HEK293 (cell line): ENCODE results near the gene FUOM.

Experiments
- GLIS1 ChIP-seq: fragments of 450-650 bp; formaldehyde crosslinking; IDR thresholded peaks from 2 replicates; pipeline ENCODE4 v1.5.1; 2016; ENCODE audit warnings: missing biosample characterization, missing genetic modification characterization
- KLF10 ChIP-seq: fragments of 450-650 bp; IDR thresholded peaks from 2 replicates; pipeline ENCODE4 v1.5.1; 2018; ENCODE audit warnings: missing biosample characterization, mild to moderate bottlenecking, missing genetic modification characterization
- KLF9 ChIP-seq: fragments of 450-650 bp; formaldehyde crosslinking; IDR thresholded peaks from 2 replicates; pipeline ENCODE4 v1.5.1; 2016; ENCODE audit warnings: missing biosample characterization, missing genetic modification characterization, low read depth
- MZF1 ChIP-seq: fragments of 450-650 bp; formaldehyde crosslinking; IDR thresholded peaks from 2 replicates; pipeline ENCODE4 v1.5.1; 2017; ENCODE audit warnings: missing biosample characterization, missing genetic modification characterization, borderline replicate concordance
- OSR2 ChIP-seq: fragments of 450-650 bp; formaldehyde crosslinking; IDR thresholded peaks from 2 replicates; pipeline ENCODE4 v1.5.1; 2016; ENCODE audit warnings: missing biosample characterization, missing genetic modification characterization
- PATZ1 ChIP-seq: fragments of 450-650 bp; formaldehyde crosslinking; IDR thresholded peaks from 2 replicates; pipeline ENCODE4 v1.5.1; 2016; ENCODE audit warnings: missing biosample characterization, missing genetic modification characterization
- PRDM10 ChIP-seq: fragments of 450-650 bp; formaldehyde crosslinking; IDR thresholded peaks from 2 replicates; pipeline ENCODE4 v1.5.1; 2016; ENCODE audit warnings: missing biosample characterization, missing genetic modification characterization
- PRDM4 ChIP-seq: fragments of 450-650 bp; formaldehyde crosslinking; IDR thresholded peaks from 2 replicates; pipeline ENCODE4 v1.5.1; 2017; ENCODE audit warnings: missing biosample characterization, missing genetic modification characterization
- SP7 ChIP-seq: fragments of 450-650 bp; formaldehyde crosslinking; IDR thresholded peaks from 2 replicates; pipeline ENCODE4 v1.5.1; 2016; ENCODE audit warnings: missing biosample characterization, missing genetic modification characterization
- ZBTB17 ChIP-seq: fragments of 450-650 bp; formaldehyde crosslinking; IDR thresholded peaks from 2 replicates; pipeline ENCODE4 v1.5.1; 2016; ENCODE audit warnings: missing biosample characterization, missing genetic modification characterization
- ZFHX2 ChIP-seq: fragments of 450-650 bp; formaldehyde crosslinking; conservative IDR thresholded peaks from 2 replicates; pipeline ENCODE4 v1.5.1; 2016; ENCODE audit warnings: missing biosample characterization, missing genetic modification characterization
- ZIC2 ChIP-seq: fragments of 450-650 bp; formaldehyde crosslinking; IDR thresholded peaks from 2 replicates; pipeline ENCODE4 v1.5.1; 2016; ENCODE audit warnings: missing biosample characterization, missing genetic modification characterization
- ZNF10 ChIP-seq: fragments of 450-650 bp; formaldehyde crosslinking; IDR thresholded peaks from 2 replicates; pipeline ENCODE4 v1.5.1; 2017; ENCODE audit warnings: missing biosample characterization, missing genetic modification characterization
- ZNF23 ChIP-seq: fragments of 450-650 bp; formaldehyde crosslinking; IDR thresholded peaks from 2 replicates; pipeline ENCODE4 v1.5.1; 2016; ENCODE audit warnings: missing biosample characterization, missing genetic modification characterization, borderline replicate concordance
- ZNF24 ChIP-seq: fragments of 450-650 bp; formaldehyde crosslinking; IDR thresholded peaks from 2 replicates; pipeline ENCODE4 v1.5.1; 2016; ENCODE audit warnings: missing biosample characterization, missing genetic modification characterization
- ZNF292 ChIP-seq: fragments of 450-650 bp; formaldehyde crosslinking; IDR thresholded peaks from 2 replicates; pipeline ENCODE4 v1.5.1; 2016; ENCODE audit warnings: low read depth, missing biosample characterization, missing genetic modification characterization, borderline replicate concordance
- ZNF423 ChIP-seq: fragments of 450-650 bp; formaldehyde crosslinking; IDR thresholded peaks from 2 replicates; pipeline ENCODE4 v1.5.1; 2016; ENCODE audit warnings: missing biosample characterization, missing genetic modification characterization
- ZNF513 ChIP-seq: fragments of 450-650 bp; IDR thresholded peaks from 2 replicates; pipeline ENCODE4 v1.5.1; 2018; ENCODE audit warnings: missing biosample characterization, missing genetic modification characterization
- ZNF585B ChIP-seq: fragments of 450-650 bp; formaldehyde crosslinking; IDR thresholded peaks from 2 replicates; pipeline ENCODE4 v1.5.1; 2016; ENCODE audit warnings: missing biosample characterization, missing genetic modification characterization
- ZNF660 ChIP-seq: fragments of 450-650 bp; IDR thresholded peaks from 2 replicates; pipeline ENCODE4 v1.5.1; 2018; ENCODE audit warnings: missing biosample characterization, mild to moderate bottlenecking, missing genetic modification characterization
- ZNF692 ChIP-seq: fragments of 450-650 bp; formaldehyde crosslinking; IDR thresholded peaks from 2 replicates; pipeline ENCODE4 v1.5.1; 2016; ENCODE audit warnings: missing biosample characterization, missing genetic modification characterization
- ZNF830 ChIP-seq: fragments of 450-650 bp; IDR thresholded peaks from 2 replicates; pipeline ENCODE4 v1.5.0; 2018; ENCODE audit warnings: missing biosample characterization, missing genetic modification characterization, low read depth, mild to moderate bottlenecking, moderate library complexity
- ZSCAN4 ChIP-seq: fragments of 450-650 bp; formaldehyde crosslinking; IDR thresholded peaks from 2 replicates; pipeline ENCODE4 v1.5.1; 2017; ENCODE audit warnings: missing biosample characterization, missing genetic modification characterization
- ZXDB ChIP-seq: fragments of 450-650 bp; formaldehyde crosslinking; IDR thresholded peaks from 2 replicates; pipeline ENCODE4 v1.5.1; 2016; ENCODE audit warnings: missing biosample characterization, missing genetic modification characterization

The FUOM gene

GRCh38 chr10:133375357-133376115 lies 17.7 kb upstream of the FUOM start (continued):
- TF ChIP-seq PATZ1 (peak; percentile 81), ZIC2 (tag by site-specific recombination) (peak; percentile 100), ZNF292 (tag by site-specific recombination) (no peak), ZXDB (peak; percentile 39; the same call in 1 of the 2 replicates), ZNF513 (tag by site-specific recombination) (no peak), PRDM10 (peak; percentile 74), ZNF10 (tag by site-specific recombination) (0 out of 2 replicates have a peak, but pooled peaks have one; percentile 21), ZFHX2 (tag by site-specific recombination) (peak; percentile 41), GLIS1 (tag by site-specific recombination) (peak; percentile 61), MZF1 (tag by site-specific recombination) (0 out of 2 replicates have a peak, but pooled peaks have one; percentile 45), ZNF585B (tag by site-specific recombination) (no peak), ZNF24 (tag by site-specific recombination) (peak; percentile 73), ZNF423 (tag by site-specific recombination) (peak; percentile 91), ZNF23 (no peak), KLF9 (tag by site-specific recombination) (no peak), OSR2 (tag by site-specific recombination) (peak; percentile 63), PRDM4 (tag by site-specific recombination) (peak; percentile 68; the same call in 1 of the 2 replicates), KLF10 (tag by site-specific recombination) (0 out of 2 replicates have a peak, but pooled peaks have one; percentile 48), ZNF692 (tag by site-specific recombination) (peak; percentile 67), ZNF830 (no peak), ZNF660 (tag by site-specific recombination) (peak; percentile 68; the same call in 1 of the 2 replicates), ZSCAN4 (tag by site-specific recombination) (no peak), SP7 (0 out of 2 replicates have a peak, but pooled peaks have one; percentile 18), ZBTB17 (tag by site-specific recombination) (peak; percentile 45; the same call in 1 of the 2 replicates)
